NCI-H345 (cell line): Measurements from ENCODE around the gene GLYR1.

Experiments used
- DNase-seq: peaks from one replicate; lab custom pipeline; 2025; lab: John Stamatoyannopoulos, UW

GLYR1 gene

DNA sequence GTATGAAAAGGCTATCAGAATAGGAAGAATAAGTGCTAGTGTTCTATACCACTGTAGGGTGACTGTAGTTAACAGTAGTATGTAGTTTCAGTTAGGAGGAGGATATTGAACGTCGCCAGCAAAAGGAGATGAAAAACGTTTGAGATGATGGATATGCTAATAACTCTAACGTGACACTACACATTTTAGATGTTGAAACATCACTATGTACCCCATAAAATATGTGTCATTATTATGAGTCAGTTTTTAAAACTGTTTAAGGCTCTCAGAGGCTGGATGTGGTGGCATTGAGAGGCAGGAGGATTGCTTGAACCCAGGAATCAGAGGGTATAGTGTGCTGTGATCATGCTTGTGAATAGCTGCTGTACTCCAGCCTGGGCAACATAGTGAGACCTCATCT lies 32.0 kb upstream of the GLYR1 start:
- no peak for DNase-seq

DNA sequence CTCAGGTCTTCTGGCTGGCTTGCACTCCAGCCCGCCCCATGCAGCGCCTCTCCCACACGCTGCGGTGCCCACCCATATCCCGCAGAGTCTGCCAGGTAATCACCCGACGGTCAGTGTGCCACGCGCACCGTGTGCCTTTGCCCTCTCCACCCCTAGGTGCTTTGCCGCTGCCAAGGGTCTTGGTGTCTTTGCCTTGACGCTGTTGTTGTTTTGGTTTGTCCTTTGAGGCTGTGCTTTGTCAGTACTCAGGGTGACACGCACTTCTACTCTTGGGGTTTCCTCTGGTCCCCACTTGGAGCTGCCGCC lies 30.2 kb upstream of the GLYR1 start:
- DNase-seq: no peak

DNA sequence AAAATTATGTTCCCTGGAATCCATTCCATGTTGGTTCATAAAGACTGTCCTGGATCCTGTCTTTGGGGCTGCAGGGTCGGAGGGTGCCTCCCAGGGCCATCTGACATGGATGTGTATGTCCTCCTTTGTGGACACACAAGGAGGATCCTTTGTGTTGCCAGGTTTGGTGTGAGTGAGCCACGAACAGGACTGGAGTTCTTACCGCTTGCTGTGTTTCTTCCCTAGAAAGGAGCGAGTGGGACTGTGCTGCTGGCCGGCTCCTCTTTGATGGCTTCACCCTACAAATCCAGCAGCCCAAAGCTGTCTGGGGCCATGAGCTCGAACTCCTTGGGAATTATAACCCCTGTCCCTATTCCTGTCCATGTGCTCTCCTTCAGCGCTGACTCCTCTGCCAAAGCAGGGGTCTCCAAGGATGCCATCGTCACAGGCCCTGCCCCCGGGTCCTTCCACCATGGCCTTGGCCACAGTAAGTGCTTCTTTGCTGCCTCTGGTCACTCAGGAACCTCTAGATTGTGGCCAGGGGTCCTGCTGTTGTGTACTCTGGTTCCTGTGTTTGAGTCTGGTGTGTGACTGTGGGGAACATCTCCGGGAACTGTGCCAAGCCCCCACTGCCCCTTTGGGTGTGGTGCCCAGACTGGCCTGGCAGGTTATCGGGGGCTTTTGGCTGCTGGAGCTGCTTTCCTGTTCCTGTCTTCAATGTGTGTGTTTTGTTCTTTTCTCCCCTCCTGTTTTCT lies 29.7 kb upstream of the GLYR1 start:
- no peak for DNase-seq

DNA sequence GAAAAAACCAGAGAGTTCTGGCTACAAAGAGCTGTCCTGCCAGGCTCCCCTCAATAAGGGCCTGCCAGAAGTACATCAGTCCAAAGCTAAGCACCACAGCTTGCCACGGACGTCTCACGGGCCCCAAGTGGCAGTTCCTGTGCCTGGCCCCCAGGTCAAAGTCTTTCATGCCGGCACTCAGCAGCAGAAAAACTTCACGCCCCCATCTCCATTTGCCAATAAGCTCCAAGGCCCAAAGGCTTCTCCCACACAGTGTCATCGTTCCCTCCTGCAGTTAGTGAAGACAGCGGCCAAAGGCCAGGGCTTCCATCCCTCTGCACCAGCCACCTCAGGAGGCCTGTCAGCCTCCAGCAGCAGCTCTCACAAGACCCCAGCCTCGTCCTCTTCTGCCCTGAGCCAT lies 27.6 kb upstream of the GLYR1 start:
- DNase-seq: no peak

DNA sequence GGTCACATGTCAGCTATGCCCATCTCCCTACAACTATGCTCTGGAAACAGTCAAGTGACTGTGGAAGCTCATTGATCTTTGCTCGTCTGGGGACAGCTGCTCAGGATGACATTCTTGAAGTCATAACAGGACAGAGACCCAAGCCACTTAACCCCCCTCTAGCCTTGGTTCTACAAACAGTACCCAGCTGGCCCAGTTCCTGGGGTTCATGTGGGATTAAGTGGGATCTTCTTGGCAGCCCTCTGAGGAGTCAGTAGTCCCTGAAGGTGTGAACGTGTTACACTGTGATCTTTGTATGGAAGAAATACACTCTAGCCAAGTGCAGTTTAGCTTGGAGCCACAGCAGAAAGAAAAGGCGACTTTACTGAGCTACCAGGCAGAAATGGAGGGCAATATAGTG lies 26.0 kb upstream of the GLYR1 start:
- DNase-seq: no peak

DNA sequence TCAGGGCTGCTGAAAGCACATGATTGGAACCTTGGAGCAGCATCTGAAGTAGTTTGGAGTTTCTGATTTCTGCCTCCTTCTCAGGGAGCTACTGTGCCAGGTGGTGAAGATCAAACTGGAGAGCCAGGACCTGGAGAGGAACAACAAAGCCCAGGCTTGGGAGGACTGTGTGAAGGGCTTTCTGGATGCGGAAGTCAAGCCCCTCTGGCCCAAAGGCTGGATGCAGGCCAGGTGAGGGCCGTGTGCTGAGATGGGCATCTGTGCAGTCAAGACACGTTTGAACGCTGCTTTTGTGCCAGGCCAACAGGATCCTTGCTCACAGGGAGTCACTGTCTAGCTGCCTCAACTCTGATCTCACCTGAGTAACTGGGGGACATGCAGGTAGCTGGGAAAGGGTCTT lies 24.0 kb upstream of the GLYR1 start:
- DNase-seq: no peak

DNA sequence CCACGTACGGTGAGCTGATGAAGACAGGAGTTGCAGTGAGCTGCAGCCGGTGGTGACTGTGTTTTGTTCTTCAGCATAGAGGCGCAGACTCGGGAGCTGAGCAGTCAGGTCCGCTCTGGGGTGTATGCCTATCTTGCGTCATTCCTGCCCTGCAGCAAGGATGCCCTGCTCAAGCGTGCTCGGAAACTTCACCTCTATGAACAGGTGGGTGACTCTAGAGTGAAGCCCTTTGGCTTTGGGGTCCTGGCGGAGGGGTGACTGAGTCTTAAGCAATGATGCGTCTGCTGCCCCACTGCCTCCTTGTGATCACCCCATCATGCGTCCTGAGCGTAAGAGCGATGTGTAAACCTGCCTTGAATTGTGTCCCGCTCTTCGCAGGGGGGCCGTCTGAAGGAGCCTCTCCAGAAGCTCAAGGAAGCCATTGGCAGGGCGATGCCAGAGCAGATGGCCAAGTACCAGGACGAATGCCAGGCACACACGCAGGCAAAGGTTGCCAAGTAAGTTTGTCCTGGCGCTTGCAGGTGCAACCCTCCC lies 23.1 kb upstream of the GLYR1 start:
- no peak for DNase-seq

DNA sequence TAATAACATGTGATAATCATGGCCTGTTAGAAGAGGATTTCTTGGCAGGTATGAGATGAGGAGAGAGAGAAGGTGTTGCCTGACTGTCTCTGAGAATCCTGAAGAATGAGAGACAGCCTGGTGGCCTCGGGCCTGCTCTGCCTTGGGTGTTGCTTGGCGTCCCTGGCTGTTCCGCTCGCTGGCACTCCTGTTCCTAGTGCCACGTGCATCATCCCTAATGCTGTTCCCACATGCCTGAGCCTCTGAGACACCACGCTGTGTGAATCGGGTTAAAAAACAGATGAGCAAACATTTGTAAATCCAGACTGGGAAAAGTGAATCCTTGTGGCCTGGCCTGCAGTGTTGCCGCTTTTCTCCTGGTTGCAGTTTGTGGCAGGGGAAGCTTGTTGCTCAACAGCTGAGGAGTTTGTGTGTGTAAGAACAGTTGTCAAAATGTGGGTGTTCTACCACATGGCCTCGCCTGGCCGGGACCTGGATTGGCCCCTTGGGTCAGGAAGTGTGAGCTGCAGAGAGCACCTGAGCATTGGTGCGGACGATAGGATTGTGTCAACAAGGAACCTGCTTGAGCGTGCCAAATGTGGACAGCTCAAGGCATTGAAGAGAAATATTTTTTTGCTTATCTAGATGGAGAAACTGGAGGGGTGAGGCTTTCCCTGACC lies 22.2 kb upstream of the GLYR1 start:
- no peak for DNase-seq

DNA sequence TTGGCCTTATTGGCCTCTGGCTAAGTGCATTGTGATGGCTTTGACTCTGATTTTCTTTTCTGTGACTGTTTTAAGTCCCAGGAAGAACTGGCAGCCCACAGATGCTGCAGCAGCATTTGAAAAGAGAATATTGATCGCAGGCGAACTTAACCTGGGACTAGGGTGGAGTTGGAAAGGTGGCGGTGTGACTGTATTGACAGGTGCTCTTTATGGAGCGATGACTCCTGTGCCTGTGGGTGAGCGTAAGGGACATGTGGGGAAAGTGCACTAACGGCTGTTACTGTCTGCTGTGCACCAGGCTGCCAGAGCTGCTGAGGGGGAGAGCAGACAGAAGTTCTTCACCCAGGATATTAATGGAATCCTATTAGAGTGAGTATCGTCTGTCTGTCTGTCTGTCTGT lies 21.4 kb upstream of the GLYR1 start:
- DNase-seq: no peak

DNA sequence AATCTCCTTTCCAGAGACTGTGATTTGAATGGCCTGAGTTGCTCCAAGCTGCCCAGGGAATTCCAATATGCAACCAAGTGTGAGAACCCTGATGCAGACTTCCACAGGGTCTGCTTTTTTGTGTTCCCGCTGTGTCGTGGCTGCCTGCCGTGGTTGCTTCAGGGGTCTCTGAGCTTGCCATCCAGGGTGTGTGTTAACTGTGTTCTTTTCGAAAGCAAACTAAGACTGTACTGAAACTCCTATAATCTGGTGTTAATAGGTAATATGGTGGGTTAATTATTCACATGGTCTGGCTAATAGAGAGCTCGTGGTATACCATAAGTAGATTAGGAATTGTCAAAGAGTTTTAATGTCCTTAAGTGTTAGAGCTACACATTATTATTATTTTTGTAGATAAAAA lies 20.9 kb upstream of the GLYR1 start:
- no peak for DNase-seq

DNA sequence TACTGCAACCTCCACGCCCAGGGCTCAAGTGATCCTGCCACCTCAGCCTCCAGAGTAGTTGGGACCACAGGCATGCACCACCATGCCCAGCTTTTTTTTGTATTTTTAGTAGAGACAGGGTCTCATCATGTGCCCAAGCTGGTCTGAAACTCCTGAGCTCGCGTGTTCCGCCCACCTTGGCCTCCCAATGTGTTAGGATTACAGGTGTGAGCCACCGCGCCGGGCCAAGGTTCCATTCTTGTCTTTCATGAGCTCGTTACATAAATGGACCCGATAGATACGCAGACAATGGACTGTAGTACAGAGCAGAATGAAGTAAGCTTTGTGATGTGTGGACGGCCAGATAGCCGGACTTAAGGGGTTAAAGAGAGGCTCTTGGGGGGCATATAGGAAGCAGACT lies 19.5 kb upstream of the GLYR1 start:
- DNase-seq: no peak

DNA sequence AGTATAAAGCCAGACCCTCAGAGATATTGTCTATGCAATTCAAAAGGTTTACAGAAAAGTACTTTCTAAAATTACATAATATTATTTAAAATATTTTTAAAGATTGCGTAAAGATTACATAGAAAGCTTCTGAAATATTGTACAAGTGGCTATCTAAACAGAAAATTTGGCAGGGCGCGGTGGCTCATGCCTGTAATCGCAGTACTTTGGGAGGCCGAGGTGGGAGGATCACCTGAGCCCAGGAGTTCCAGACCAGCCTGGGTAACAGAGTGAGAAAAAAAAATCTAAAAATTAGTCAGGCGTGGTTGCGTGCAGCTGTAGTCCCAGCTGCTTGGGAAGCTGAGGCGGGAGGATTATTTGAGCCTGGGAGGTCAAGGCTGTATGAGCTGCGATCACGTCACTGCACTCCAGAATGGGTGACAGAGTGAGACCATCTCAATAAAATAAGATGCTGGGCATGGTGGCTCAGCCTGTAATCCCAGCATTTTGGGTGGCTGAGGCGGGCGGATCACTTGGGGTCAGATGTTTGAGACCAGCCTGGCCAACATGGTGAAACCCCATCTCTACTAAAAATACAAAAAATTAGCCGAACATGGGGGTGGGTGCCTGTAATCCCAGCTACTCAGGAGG lies 18.3 kb upstream of the GLYR1 start:
- no peak for DNase-seq

DNA sequence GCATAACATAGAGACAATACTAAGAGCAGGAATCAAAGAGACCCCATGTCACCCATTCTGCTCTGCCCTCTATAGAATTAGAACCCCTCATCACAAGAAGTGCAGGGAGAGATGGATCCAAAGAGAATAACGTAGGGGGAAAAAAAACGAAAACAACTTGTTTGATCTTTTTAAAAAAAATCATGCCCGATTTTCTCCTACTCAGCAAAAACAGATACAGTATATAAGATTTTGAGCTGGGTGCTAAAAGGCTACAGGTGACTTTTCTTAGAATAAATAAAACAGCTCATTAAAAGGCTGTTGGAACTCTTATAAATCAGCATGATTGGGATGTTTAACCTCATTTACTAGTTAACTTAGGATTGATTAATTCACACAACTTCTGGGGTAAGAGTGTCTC lies 17.6 kb upstream of the GLYR1 start:
- DNase-seq: no peak

DNA sequence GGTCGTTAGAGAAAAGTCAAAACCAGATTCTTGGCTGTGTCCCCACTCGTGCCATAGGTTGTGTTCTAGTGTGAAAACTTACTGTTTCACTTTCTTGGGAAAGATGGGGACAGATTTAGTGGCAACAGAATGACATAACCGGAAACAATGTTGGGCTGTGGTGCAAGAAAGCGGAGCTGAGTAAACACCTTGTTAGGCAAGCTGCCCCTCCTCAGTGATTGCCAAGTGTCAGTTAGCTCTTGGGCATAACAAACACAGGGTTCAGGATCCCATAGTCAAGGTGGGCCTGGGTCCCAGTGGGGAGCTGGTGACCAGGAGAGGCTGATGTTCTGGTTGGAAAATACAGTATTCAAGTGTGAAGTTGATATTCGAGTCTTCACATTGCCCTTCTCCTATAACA lies 15.6 kb upstream of the GLYR1 start:
- DNase-seq: no peak

DNA sequence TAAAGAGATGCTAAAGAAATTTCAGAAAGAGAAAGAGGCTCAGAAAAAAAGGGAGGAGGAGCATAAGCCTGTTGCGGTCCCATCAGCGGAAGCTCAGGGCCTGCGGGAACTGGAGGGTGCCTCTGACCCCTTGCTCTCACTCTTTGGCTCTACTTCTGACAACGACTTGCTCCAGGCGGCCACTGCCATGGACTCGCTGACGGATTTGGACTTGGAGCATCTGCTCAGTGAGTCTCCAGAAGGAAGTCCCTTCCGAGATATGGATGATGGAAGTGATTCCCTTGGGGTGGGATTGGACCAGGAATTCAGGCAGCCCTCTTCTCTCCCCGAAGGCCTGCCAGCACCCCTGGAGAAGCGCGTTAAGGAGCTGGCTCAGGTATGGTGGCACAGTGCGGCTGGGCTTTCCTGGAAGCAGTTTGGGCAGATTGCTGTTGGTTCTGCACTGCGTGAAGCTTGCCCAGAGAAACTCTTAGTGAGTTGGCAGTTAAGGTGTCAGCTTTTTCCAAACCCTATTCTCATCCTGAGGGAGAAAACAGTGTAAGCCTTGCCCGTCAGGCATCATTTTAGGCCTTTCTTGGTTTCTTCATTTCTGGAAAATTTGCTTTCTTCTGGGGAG lies 13.7 kb upstream of the GLYR1 start:
- no peak for DNase-seq

DNA sequence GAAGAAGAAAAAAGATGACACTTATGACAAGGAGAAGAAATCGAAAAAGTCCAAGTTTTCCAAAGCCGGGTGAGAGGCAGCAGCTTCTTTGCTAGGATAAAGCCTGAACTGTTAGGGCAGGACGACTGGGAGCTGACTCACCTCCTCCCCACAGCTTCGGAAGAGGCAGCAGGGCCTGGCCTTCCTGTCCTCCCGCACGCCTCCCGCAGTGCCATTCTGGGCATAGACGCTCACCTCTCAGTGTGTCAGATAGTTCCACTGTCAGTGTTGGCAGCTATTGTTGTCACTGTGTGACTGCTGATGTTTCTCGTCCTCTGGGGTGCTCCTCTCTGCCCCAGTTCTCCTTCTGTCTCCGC lies 12.8 kb upstream of the GLYR1 start:
- DNase-seq: no peak

DNA sequence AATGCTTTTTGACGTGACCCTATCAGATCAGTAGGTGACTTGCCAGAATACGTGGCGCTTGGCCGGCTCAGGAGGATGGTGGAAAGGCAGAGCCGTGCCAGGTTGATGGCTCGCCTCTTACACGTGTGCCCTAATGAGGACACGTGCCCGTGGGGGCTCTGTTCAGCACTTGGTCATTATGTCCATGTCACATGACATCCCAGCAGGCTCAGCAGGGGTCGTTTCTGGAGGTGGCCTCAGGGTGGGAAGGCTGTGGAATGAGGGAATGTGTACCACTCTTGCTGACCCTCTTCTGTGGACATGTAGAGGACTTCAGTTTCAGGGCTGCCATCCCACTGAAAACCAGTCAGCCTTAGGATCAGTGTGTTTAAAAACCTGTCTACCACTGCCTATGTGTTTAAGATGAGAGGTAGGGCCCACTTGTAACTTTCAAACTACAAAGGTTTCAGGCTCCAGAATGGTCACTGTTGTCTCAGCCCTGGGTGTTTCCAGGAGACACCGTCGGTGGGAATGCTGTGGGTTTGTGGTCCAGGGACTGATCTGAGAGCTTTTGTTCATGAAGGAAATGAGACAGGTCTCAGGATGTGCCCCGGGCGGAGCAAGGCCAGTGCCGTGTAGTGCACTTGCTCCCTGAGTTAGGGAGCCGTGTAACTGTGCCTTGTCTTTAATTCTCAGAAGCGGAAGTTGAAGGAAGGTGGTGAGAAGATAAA lies 12.3 kb upstream of the GLYR1 start:
- no peak for DNase-seq

DNA sequence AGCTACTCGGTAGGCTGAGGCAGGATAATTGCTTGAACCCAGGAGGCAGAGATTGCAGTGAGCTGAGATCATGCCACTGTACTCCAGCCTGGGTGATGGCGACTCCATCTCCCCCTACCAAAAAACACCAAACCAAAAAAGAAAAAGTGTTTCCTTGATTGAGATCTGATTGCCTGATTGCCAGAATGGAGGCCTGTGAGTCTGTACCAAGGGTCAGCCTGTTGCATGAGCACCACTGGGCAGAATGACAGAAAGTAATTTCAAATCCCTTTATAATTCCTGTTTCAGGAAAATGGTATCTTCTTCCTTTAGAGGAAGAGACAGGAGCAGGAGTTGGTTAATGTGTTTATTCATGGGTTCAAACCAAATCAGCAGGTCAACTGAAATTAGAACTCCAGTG lies 8.7 kb upstream of the GLYR1 start:
- no peak for DNase-seq

DNA sequence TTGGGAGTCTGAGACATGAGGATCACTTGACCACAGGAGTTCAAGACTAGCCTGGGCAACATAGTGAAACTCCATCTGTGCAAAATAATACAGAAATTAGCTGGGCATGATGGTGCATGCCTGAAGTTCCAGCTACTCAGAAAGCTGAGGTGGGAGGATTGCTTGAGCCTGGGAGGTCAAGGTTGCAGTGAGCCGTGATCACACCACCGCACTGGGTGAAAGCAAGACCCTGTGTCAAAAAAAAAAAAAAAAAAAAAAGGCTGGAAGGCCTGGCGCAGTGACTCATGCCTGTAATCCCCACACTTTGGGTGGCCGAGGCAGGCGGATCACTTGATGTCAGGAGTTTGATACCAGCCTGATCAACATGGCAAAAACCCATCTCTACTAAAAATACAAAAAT lies 8.3 kb upstream of the GLYR1 start:
- DNase-seq: no peak

DNA sequence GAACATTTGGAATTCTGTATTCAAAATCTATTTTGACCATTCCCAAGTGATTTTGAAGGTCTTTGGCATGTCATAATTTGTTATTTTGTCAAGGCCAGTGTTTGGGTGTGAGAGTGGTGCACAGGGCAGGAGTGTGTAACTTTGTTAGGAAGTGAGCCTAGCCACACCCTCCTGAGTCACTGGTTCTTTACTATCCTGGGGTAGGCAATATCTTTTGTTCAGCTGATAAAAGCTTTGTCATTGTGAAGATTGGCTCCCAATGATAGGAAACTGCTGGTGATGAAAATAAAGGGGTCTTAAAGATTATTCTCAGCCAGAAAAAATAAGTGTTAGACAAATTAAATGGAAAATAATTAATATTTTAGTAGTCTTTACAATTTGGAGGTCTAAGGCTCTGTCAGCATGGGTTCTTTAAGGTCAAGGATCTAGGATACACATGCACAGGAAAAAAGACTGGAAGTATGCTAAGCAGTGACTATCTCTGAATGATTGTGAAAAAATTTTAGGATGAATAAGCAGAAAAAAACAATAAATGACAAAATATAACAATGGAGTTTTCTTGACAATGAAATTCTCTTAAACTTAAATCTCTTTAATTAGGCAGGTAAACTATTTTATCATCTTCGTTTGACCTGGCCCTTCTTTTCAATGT lies 5.3 kb upstream of the GLYR1 start:
- no peak for DNase-seq

DNA sequence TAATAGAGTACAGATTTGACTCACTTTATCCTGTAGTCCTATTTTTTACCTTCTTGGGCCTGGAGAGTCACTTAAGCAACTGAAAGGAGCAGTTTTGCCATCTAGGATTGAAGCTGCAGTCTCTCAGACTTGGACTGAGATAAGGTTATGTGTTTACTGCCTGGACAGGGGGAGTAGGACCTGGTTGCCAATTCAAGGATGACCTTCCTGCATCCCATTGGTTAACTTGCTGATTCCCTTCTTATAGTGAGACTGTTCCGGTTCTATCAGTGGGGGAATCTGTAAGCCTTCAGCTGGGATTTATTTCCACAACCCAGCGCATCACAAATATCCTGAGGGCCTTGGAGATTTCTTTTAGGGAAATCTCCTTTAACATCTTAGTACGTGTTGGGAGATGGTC lies 3.1 kb upstream of the GLYR1 start:
- no peak for DNase-seq
